HepG2 (cell line): ENCODE measurements around the gene FRMD5. TPM values are rescaled to one million over a fixed set of nuclear protein-coding genes. Genes with fewer than 3 reads are reported as not detected.
A peak's percentile ranks its signal among the peaks of the same experiment; 100 is the strongest.

Experiments
- ATF5 ChIP-seq: sonication (generic); formaldehyde crosslinking; IDR thresholded peaks from 2 replicates; pipeline ENCODE4 v1.4.0; 2020; ENCODE audit warnings: mild to moderate bottlenecking, low read depth, missing genetic modification reagents
- BORCS8-MEF2B ChIP-seq: sonication (generic); formaldehyde crosslinking; IDR thresholded peaks from 2 replicates; pipeline ENCODE4 v1.8.0; 2022; ENCODE audit warnings: mild to moderate bottlenecking, missing genetic modification reagents
- CBX1 ChIP-seq: IDR thresholded peaks from one replicate; pipeline ENCODE4 v1.6.1; 2016; ENCODE audit warnings: antibody characterized with exemption, low read depth
- FOXM1 ChIP-seq: sonication (generic); formaldehyde crosslinking; IDR thresholded peaks from 2 replicates; pipeline ENCODE4 v1.5.0; 2020; ENCODE audit warnings: missing genetic modification reagents
- LCORL ChIP-seq, 2 experiments: fragments of 450-650 bp in 1 of 2; sonication (generic) in 1 of 2; formaldehyde crosslinking in 1 of 2; IDR thresholded peaks; 2 replicates each; pipeline versions ENCODE4 v1.5.0 to v1.6.1; 2017 to 2020; ENCODE audit warnings: antibody characterized with exemption in 1 of 2, missing genetic modification reagents in 1 of 2
- MNT ChIP-seq: fragments of 450-650 bp; IDR thresholded peaks from 2 replicates; pipeline ENCODE4 v1.6.1; 2016
- NCOA1 ChIP-seq: sonication (generic); formaldehyde crosslinking; IDR thresholded peaks from 2 replicates; pipeline ENCODE4 v1.9.0; 2021; ENCODE audit warnings: missing genetic modification reagents
- PREB ChIP-seq: sonication (generic); formaldehyde crosslinking; IDR thresholded peaks from 2 replicates; pipeline ENCODE4 v1.4.0; 2020; ENCODE audit warnings: missing genetic modification reagents
- RARG ChIP-seq: sonication (generic); formaldehyde crosslinking; IDR thresholded peaks from 2 replicates; pipeline ENCODE4 v1.4.0; 2020; ENCODE audit warnings: low read depth, mild to moderate bottlenecking, missing genetic modification reagents
- RFX3 ChIP-seq: IDR thresholded peaks from 2 replicates; pipeline ENCODE4 v1.6.1; 2016; ENCODE audit warnings: missing biosample characterization, missing genetic modification reagents
- SMARCC2 ChIP-seq: fragments of 450-650 bp; IDR thresholded peaks from 2 replicates; pipeline ENCODE4 v1.6.1; 2017; ENCODE audit warnings: antibody characterized with exemption, mild to moderate bottlenecking
- TBX3 ChIP-seq: fragments of 450-650 bp; IDR thresholded peaks from 2 replicates; pipeline ENCODE4 v1.6.1; 2017; ENCODE audit warnings: antibody characterized with exemption, mild to moderate bottlenecking, inconsistent platforms, borderline replicate concordance
- TGIF2 ChIP-seq: IDR thresholded peaks from 2 replicates; pipeline ENCODE4 v1.6.1; 2016; ENCODE audit warnings: control low read depth, missing compliant biosample characterization
- THYN1 ChIP-seq: sonication (generic); formaldehyde crosslinking; IDR thresholded peaks from 2 replicates; pipeline ENCODE4 v1.8.1; 2023; ENCODE audit warnings: low read depth, mild to moderate bottlenecking, moderate library complexity, missing genetic modification reagents, borderline replicate concordance
- ZFP41 ChIP-seq: sonication (generic); formaldehyde crosslinking; IDR thresholded peaks from 2 replicates; pipeline ENCODE4 v1.4.0; 2020; ENCODE audit warnings: mild to moderate bottlenecking, missing genetic modification reagents, borderline replicate concordance
- ZNF280B ChIP-seq: sonication (generic); formaldehyde crosslinking; IDR thresholded peaks from 2 replicates; pipeline ENCODE4 v1.5.0; 2020; ENCODE audit warnings: missing genetic modification reagents, mild to moderate bottlenecking, borderline replicate concordance
- ZNF614 ChIP-seq: IDR thresholded peaks from 2 replicates; pipeline ENCODE4 v1.6.1; 2018; ENCODE audit warnings: missing biosample characterization, missing genetic modification reagents, inconsistent platforms, borderline replicate concordance
- ZNF800 ChIP-seq: sonication (generic); formaldehyde crosslinking; IDR thresholded peaks from 2 replicates; pipeline ENCODE4 v1.4.0; 2020; ENCODE audit warnings: missing genetic modification reagents
- ZNF883 ChIP-seq: sonication (generic); formaldehyde crosslinking; IDR thresholded peaks from 2 replicates; pipeline ENCODE4 v1.5.1; 2020; ENCODE audit warnings: mild to moderate bottlenecking, missing genetic modification reagents; ENCODE audit errors: not compliant biosample characterization
- polyA plus RNA-seq, 8 experiments: library from polyadenylated mRNA; depleted of rRNA in 3 of 8; stranded (reverse) in 7 of 8; unstranded in 1 of 8; fragments of >200 nt; fragmentation: Illumina TruSeq in 4 of 8; extraction: Trizol in 4 of 8; gene quantifications; 2 replicates each; pipeline versions ENCODE4 v1.2.1 to v1.2.3, GENCODE V29; 2011 to 2016; ENCODE audit warnings: low read depth in 4 of 8, missing spikeins in 1 of 8, mixed read lengths in 1 of 8; ENCODE audit not compliant: insufficient read depth in 1 of 8
- total RNA-seq, 5 experiments: library from RNA; depleted of rRNA; stranded (reverse); fragments of >200 nt; fragmentation: Illumina TruSeq; extraction: Trizol; gene quantifications; 2 replicates each; pipeline ENCODE4 v1.2.3, GENCODE V29; 2016; ENCODE audit warnings: low read depth in 1 of 5

The FRMD5 gene
- total and polyA plus RNA-seq, 2 of the 13 experiments (the other 11 are each of a cell fraction or from before 2014, with no cell fraction given), result 0.93 to 1.5 TPM

GRCh38 chr15:43824302-43825246, 370.5 kb downstream of the FRMD5 start, which contains the start of gene MFAP1 (continued):
- no peak for TF ChIP-seq MNT
- TF ChIP-seq RARG (CRISPR knock-in tag), result no peak
- peak; percentile 50; the same call in 1 of the 2 replicates for TF ChIP-seq TGIF2 (CRISPR knock-in tag)
- peak; percentile 61; the same call in 1 of the 2 replicates for TF ChIP-seq ZNF280B (CRISPR knock-in tag)
- no peak for TF ChIP-seq CBX1
- no peak for TF ChIP-seq ZNF883
- TF ChIP-seq NCOA1, result no peak
- no peak for TF ChIP-seq FOXM1
- TF ChIP-seq ZNF614 (CRISPR knock-in tag), result 0 out of 2 replicates have a peak, but pooled peaks have one; percentile 27
- no peak for TF ChIP-seq PREB
- TF ChIP-seq SMARCC2, result no peak
- no peak for TF ChIP-seq THYN1 (CRISPR knock-in tag)
- no peak; the same call in 1 of the 2 replicates for TF ChIP-seq ZNF800
- peak; percentile 85; the same call in 1 of the 2 replicates for TF ChIP-seq BORCS8-MEF2B
- no peak for TF ChIP-seq LCORL (IDR thresholded peaks at IDR 0.05)
- TF ChIP-seq LCORL (CRISPR knock-in tag; IDR thresholded peaks at IDR 0.05), result no peak; the same call in 1 of the 2 replicates
- no peak for TF ChIP-seq RFX3 (CRISPR knock-in tag)
- TF ChIP-seq ZFP41 (CRISPR knock-in tag), result no peak
- no peak for TF ChIP-seq TBX3
- no peak for TF ChIP-seq ATF5 (CRISPR knock-in tag)
